Measurements from ENCODE around the gene INPP5D.

DNA sequence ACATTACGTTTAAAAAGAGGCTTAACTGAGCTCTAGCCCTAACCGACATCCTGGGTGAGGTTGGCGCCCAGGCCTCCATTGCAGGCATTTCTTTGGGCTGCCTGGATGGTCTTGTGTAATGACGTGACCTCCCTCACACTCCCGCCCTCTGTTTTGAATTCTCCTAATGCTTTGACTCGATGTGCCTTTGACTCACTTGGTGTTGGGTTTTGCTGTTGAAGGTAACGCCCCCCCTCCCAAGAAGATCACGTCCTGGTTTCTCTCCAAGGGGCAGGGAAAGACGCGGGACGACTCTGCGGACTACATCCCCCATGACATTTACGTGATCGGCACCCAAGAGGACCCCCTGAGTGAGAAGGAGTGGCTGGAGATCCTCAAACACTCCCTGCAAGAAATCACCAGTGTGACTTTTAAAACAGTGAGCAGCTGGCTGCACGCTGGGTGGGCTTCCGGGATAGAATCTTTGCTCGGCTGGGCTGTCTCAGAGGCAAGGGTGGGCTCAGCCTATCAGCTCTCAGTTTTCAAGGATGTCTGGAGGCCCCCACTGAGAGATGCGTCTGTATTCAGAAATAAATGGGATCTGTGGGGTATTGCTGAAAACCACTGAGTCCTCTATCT is 103.5 kb downstream of the INPP5D start:
- no peak for TF ChIP-seq EZH2phosphoT487 (IDR thresholded peaks at IDR 0.05; ENCODE audit: low read depth)
- TF ChIP-seq, protein P1, sequence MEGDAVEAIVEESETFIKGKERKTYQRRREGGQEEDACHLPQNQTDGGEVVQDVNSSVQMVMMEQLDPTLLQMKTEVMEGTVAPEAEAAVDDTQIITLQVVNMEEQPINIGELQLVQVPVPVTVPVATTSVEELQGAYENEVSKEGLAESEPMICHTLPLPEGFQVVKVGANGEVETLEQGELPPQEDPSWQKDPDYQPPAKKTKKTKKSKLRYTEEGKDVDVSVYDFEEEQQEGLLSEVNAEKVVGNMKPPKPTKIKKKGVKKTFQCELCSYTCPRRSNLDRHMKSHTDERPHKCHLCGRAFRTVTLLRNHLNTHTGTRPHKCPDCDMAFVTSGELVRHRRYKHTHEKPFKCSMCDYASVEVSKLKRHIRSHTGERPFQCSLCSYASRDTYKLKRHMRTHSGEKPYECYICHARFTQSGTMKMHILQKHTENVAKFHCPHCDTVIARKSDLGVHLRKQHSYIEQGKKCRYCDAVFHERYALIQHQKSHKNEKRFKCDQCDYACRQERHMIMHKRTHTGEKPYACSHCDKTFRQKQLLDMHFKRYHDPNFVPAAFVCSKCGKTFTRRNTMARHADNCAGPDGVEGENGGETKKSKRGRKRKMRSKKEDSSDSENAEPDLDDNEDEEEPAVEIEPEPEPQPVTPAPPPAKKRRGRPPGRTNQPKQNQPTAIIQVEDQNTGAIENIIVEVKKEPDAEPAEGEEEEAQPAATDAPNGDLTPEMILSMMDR (IDR thresholded peaks at IDR 0.05; ENCODE audit: low read depth, low read length) = no peak

All from OCI-LY3 (cell line).